ENCODE data around the gene POLR2E. TPM values are rescaled to one million over a fixed set of nuclear protein-coding genes. Genes with fewer than 3 reads are reported as not detected.

POLR2E gene
- 100 to 1,000 TPM; 120 to 167 (median 144) TPM for polyA plus RNA-seq (ENCODE audit: insufficient read length in 3 of 3)
- long read RNA-seq, donor 1, transcript POLR2E-213 (8 exons, 2,831 nt): major isoform, 60 of 64 reads
- long read RNA-seq, donor 1, partial matches to known transcripts: 0 of 64 reads
- long read RNA-seq, donor 1, other reads (novel, unspliced or antisense): 0 of 64 reads
- long read RNA-seq, donor 2, transcript POLR2E-213 (8 exons, 2,831 nt): major isoform, 65 of 77 reads
- long read RNA-seq, donor 2, partial matches to known transcripts: 5 of 77 reads
- long read RNA-seq, donor 2, other reads (novel, unspliced or antisense): 0 of 77 reads
- long read RNA-seq, donor 3, transcript POLR2E-213 (8 exons, 2,831 nt): major isoform, 142 of 829 reads
- long read RNA-seq, donor 3, partial matches to known transcripts: 172 of 829 reads
- long read RNA-seq, donor 3, other reads (novel, unspliced or antisense): 502 of 829 reads
- long read RNA-seq, donor 4, transcript POLR2E-213 (8 exons, 2,831 nt): major isoform, 66 of 515 reads
- long read RNA-seq, donor 4, partial matches to known transcripts: 309 of 515 reads
- long read RNA-seq, donor 4, other reads (novel, unspliced or antisense): 132 of 515 reads
- long read RNA-seq, donor 5: 0 reads
- long read RNA-seq, donor 6, transcript POLR2E-213 (8 exons, 2,831 nt): major isoform, 63 of 75 reads
- long read RNA-seq, donor 6, partial matches to known transcripts: 7 of 75 reads
- long read RNA-seq, donor 6, other reads (novel, unspliced or antisense): 0 of 75 reads
- long read RNA-seq, donor 7, transcript POLR2E-213 (8 exons, 2,831 nt): major isoform, 71 of 701 reads
- long read RNA-seq, donor 7, partial matches to known transcripts: 176 of 701 reads
- long read RNA-seq, donor 7, other reads (novel, unspliced or antisense): 443 of 701 reads
- long read RNA-seq, donor 8: 0 reads
- long read RNA-seq, donor 9, transcript POLR2E-213 (8 exons, 2,831 nt): major isoform, 63 of 72 reads
- long read RNA-seq, donor 9, partial matches to known transcripts: 5 of 72 reads
- long read RNA-seq, donor 9, other reads (novel, unspliced or antisense): 0 of 72 reads
- long read RNA-seq, donor 10, transcript POLR2E-213 (8 exons, 2,831 nt): major isoform, 75 of 82 reads
- long read RNA-seq, donor 10, partial matches to known transcripts: 0 of 82 reads
- long read RNA-seq, donor 10, other reads (novel, unspliced or antisense): 0 of 82 reads
- long read RNA-seq, donor 11, transcript POLR2E-213 (8 exons, 2,831 nt): major isoform, 71 of 408 reads
- long read RNA-seq, donor 11, partial matches to known transcripts: 202 of 408 reads
- long read RNA-seq, donor 11, other reads (novel, unspliced or antisense): 133 of 408 reads
- long read RNA-seq, donor 12, transcript POLR2E-213 (8 exons, 2,831 nt): major isoform, 28 of 34 reads
- long read RNA-seq, donor 12, partial matches to known transcripts: 5 of 34 reads
- long read RNA-seq, donor 12, other reads (novel, unspliced or antisense): 0 of 34 reads
- long read RNA-seq, donor 13: 0 reads
- long read RNA-seq, donor 14, transcript POLR2E-213 (8 exons, 2,831 nt): major isoform, 65 of 70 reads
- long read RNA-seq, donor 14, partial matches to known transcripts: 0 of 70 reads
- long read RNA-seq, donor 14, other reads (novel, unspliced or antisense): 0 of 70 reads
- long read RNA-seq, donor 15, transcript POLR2E-213 (8 exons, 2,831 nt): major isoform, 35 of 42 reads
- long read RNA-seq, donor 15, partial matches to known transcripts: 6 of 42 reads
- long read RNA-seq, donor 15, other reads (novel, unspliced or antisense): 0 of 42 reads
- long read RNA-seq, donor 16, transcript POLR2E-213 (8 exons, 2,831 nt): major isoform, 191 of 236 reads
- long read RNA-seq, donor 16, transcript POLR2E-206 (7 exons, 1,105 nt): minor isoform, 6 of 236 reads
- long read RNA-seq, donor 16, transcript POLR2E-205 (7 exons, 2,441 nt): minor isoform, 6 of 236 reads
- long read RNA-seq, donor 16, partial matches to known transcripts: 28 of 236 reads
- long read RNA-seq, donor 16, other reads (novel, unspliced or antisense): 0 of 236 reads

GRCh38 chr19:1094978-1095701, at the start of gene POLR2E:
POLR2E (minus strand) TSS chr19:1095375; CDS start chr19:1095315, 60 bp downstream.
- peak; percentile 91 to 97 (median 96) for DNase-seq (ENCODE audit: extremely low read depth in 1 of 11, low read depth in 9 of 11, low spot score in 4 of 11)

GRCh38 chr19:1144741-1145140, 49.6 kb upstream of the POLR2E start:
- DNase-seq (ENCODE audit: extremely low read depth in 1 of 11, low read depth in 9 of 11, low spot score in 4 of 11): no peak

GRCh38 chr19:1143828-1144399, 48.7 kb upstream of the POLR2E start:
- no peak for DNase-seq (ENCODE audit: extremely low read depth in 1 of 11, low read depth in 9 of 11, low spot score in 4 of 11)

- no peak for DNase-seq (ENCODE audit: extremely low read depth in 1 of 11, low read depth in 9 of 11, low spot score in 4 of 11)
Observed at GRCh38 chr19:1141944-1142343, 46.8 kb upstream of the POLR2E start.

- DNase-seq (ENCODE audit: extremely low read depth in 1 of 11, low read depth in 9 of 11, low spot score in 4 of 11): no peak
Observed at GRCh38 chr19:1140272-1141027, 45.3 kb upstream of the POLR2E start.

- DNase-seq (ENCODE audit: extremely low read depth in 1 of 11, low read depth in 9 of 11, low spot score in 4 of 11): no peak
Observed at GRCh38 chr19:1139126-1139525, 44.0 kb upstream of the POLR2E start.

GRCh38 chr19:1138121-1138520, 42.9 kb upstream of the POLR2E start:
- DNase-seq (ENCODE audit: extremely low read depth in 1 of 11, low read depth in 9 of 11, low spot score in 4 of 11): no peak

GRCh38 chr19:1136621-1137317, 41.6 kb upstream of the POLR2E start:
- DNase-seq (ENCODE audit: extremely low read depth in 1 of 11, low read depth in 9 of 11, low spot score in 4 of 11): no peak

- no peak for DNase-seq (ENCODE audit: extremely low read depth in 1 of 11, low read depth in 9 of 11, low spot score in 4 of 11)
Observed at GRCh38 chr19:1136201-1136600, 41.0 kb upstream of the POLR2E start.

GRCh38 chr19:1135454-1135853, 40.3 kb upstream of the POLR2E start:
- DNase-seq (ENCODE audit: extremely low read depth in 1 of 11, low read depth in 9 of 11, low spot score in 4 of 11): no peak

GRCh38 chr19:1134431-1134830, 39.3 kb upstream of the POLR2E start:
- no peak for DNase-seq (ENCODE audit: extremely low read depth in 1 of 11, low read depth in 9 of 11, low spot score in 4 of 11)

- no peak for DNase-seq (ENCODE audit: extremely low read depth in 1 of 11, low read depth in 9 of 11, low spot score in 4 of 11)
Observed at GRCh38 chr19:1133471-1133929, 38.3 kb upstream of the POLR2E start.

GRCh38 chr19:1132552-1133383, 37.6 kb upstream of the POLR2E start:
- DNase-seq (ENCODE audit: extremely low read depth in 1 of 11, low read depth in 9 of 11, low spot score in 4 of 11): no peak

- DNase-seq (ENCODE audit: extremely low read depth in 1 of 11, low read depth in 9 of 11, low spot score in 4 of 11): peak in 8 of 11 donors; percentile 23 to 77 (median 66)
Observed at GRCh38 chr19:1131718-1132551, 36.8 kb upstream of the POLR2E start.
